ENCODE measurements around the gene LONP2. TPM values are rescaled to one million over a fixed set of nuclear protein-coding genes. Genes with fewer than 3 reads are reported as not detected.
"Not testable (repeated sequence)": the region's sequence is repeated elsewhere in the genome, so short reads cannot be mapped to it uniquely, and the experiment has no call there.

The LONP2 gene
- total RNA-seq, 1 experiment from 2014 or later: 58.0 TPM

DNA sequence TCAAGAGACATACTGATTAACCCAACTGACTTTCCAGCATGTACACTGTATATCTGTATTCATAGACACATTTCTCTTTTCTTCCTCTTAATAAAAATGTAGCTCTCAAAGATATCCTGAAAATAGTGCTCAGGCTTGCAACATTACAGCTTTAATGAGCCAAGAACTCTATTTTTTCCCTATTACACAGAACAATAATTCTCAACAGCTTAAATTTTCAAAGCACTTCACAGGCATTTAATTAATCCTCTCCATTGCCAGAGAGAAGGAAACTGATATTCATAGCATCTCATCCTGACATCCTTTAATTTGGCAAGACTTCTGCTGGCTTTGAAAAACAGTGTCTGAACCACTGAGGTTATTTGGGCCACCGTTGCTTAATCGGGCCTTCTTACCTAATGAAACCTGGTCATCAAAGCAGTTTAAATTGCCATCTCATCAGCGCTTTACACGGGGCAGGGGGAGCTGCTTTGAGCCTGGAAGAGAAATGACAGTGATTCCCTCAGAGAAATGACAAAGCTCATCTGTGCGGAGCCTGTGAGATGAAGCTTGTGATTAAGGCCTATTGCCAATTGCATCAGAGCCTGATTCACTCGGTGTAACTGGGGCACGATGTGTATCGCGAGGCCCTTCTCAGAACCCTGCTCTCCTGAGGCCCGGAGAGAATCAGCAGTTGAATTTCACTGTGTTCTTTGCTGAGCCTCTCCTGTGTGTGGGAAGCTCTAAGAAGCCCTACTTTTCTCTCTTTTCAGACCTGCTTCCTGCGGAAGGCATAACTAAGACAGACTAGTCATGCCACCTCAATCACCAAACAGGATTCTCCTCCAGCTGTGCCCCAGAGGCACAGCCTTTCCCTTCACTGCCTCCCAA, 149.6 kb downstream of the LONP2 start:
- DNase-seq (ENCODE audit: low spot score): no peak

DNA sequence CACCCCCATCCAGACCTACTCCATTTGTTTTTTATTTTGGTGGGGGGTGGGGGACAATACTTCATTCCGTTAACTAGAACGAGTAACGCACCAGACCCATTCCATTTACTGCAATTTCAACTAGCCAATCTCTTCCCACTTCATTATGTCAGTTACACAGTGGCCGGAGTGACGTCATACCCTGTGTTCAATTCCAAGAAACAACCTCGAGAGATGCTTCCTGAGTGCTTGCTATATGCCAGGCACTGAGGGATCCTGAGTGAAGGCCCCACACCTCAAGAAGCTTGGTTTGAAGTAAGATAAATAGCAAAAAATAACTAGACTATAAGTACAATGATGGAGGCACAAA, 150.2 kb downstream of the LONP2 start:
- DNase-seq (ENCODE audit: low spot score): no peak

DNA sequence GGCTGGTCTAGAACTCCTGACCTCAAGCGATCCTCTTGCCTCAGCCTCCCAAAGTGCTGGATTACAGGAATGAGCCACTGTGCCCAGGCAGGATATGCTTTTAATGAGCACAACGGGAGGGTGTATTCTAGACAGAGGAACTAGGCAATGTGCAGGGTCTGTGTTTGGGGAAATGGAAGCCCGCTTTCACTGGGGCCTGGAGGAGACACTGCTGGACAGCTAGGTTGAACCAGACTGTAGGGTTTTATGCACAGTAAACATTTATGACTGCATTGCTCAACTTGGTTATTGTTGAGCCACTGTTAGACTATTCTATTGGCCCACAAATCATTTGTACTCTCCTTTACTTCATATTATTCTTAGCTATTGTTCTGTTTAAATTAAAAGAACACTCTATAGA, 151.3 kb downstream of the LONP2 start:
- no peak for DNase-seq (ENCODE audit: low spot score)

DNA sequence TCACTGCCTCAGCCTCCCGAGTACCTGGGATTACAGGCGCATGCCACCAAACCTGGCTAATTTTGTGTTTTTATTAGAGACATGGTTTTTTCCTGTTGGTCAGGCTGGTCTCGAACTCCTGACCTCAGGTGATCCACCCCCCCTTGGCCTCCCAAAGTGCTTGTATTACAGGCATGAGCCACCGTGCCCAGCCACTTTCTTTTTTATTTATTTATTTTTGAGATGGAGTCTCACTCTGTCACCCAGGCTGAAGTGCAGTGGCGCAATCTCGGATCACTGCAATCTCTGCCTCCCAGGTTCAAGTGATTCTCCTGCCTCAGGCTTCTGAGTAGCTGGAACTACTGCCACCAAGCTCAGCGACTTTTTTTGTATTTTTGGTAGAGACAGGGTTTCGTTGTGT, 158.4 kb downstream of the LONP2 start:
- not testable (repeated sequence) for DNase-seq (ENCODE audit: low spot score)

DNA sequence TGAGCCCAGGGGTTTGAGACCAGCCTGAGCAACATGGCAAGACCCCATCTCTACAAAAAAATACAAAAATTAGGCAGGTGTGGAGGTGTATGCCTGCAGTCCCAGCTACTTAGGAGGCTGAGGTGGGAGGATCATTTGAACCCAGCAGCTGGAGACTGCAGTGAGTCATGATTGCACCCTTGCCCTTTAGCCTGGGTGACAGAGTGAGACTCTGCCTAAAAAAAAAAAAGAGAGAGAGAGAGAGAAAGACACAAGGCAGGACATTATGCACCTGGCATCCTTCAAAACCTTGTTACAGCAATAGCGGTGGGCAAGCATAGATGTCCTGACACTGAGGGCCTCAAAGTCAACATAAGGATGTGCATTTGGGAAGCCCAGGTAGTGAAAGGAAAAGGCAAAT, 161.1 kb downstream of the LONP2 start:
- no peak for DNase-seq (ENCODE audit: low spot score)

DNA sequence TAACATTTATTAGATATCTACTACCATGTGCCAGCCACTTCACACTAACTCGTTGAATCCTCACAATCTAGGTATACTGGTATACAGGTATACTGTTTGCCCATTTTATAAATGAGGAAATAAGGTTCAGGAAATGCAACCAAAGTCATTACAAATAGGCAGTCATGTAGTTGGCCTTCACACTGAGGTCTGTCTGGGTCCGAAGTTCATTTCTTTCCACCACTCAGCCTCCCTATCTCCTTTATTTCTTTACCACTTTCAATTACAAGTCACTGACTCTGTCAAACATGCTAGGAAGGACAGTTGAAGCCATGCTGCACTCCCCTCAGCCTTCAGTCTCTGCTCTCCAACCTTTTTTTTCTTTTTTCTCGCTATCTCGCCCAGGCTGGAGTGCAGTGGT, 161.8 kb downstream of the LONP2 start:
- DNase-seq (ENCODE audit: low spot score): no peak

Other genes with a start within 250 kb of the LONP2 start
- not detected in 2 replicates for gene ABCC12, start 88.3 kb upstream of the LONP2 start, total RNA-seq (2014; rRNA removed; shearing (Covaris generic))
- gene ABCC11, start 3.2 kb downstream of the LONP2 start, total RNA-seq (2014; rRNA removed; shearing (Covaris generic)): not detected in 2 replicates
- 32.7 and 36.1 TPM in 2 replicates for gene SIAH1, start 141.1 kb downstream of the LONP2 start, total RNA-seq (2014; rRNA removed; shearing (Covaris generic))